SK-N-SH treated with all-trans-retinoic acid at 6 μM for 48 hours (cell line): ENCODE measurements around the gene HIF1A.

ENCODE experiments used
- ARNTL ChIP-seq: fragments of 450-650 bp; formaldehyde crosslinking; IDR thresholded peaks from 2 replicates; pipeline ENCODE4 v1.5.0; 2020; ENCODE audit warnings: low read depth, mild to moderate bottlenecking, moderate library complexity, borderline replicate concordance
- CSDC2 ChIP-seq: fragments of 250-450 bp; sonication (Bioruptor Pico); IDR thresholded peaks from 2 replicates; pipeline ENCODE4 v1.5.0; 2020; ENCODE audit warnings: mild to moderate bottlenecking, moderate library complexity
- ESRRG ChIP-seq: fragments of 250-450 bp; sonication (Bioruptor Pico); IDR thresholded peaks from 2 replicates; pipeline ENCODE4 v1.6.1; 2021; ENCODE audit warnings: mild to moderate bottlenecking
- GLIS3 ChIP-seq: fragments of 250-450 bp; sonication (Bioruptor Pico); IDR thresholded peaks from 2 replicates; pipeline ENCODE4 v1.5.0; 2020; ENCODE audit warnings: mild to moderate bottlenecking, moderate library complexity
- RARB ChIP-seq: fragments of 250-450 bp; sonication (Bioruptor Pico); IDR thresholded peaks from 2 replicates; pipeline ENCODE4 v1.8.0; 2021; ENCODE audit warnings: mild to moderate bottlenecking, moderate library complexity
- ZFP3 ChIP-seq: fragments of 250-450 bp; sonication (Bioruptor Pico); IDR thresholded peaks from 2 replicates; pipeline ENCODE4 v1.5.0; 2020; ENCODE audit warnings: mild to moderate bottlenecking, moderate library complexity
- ZFP30 ChIP-seq: fragments of 450-650 bp; formaldehyde crosslinking; IDR thresholded peaks from 2 replicates; pipeline ENCODE4 v1.5.0; 2022; ENCODE audit warnings: mild to moderate bottlenecking, moderate library complexity
- ZNF70 ChIP-seq: fragments of 450-650 bp; formaldehyde crosslinking; IDR thresholded peaks from 2 replicates; pipeline ENCODE4 v1.5.0; 2020; ENCODE audit warnings: mild to moderate bottlenecking, moderate library complexity
- TF ChIP-seq, protein P1 (sequence below): fragments of 250-450 bp; sonication (Bioruptor Pico); IDR thresholded peaks from 2 replicates; pipeline ENCODE4 v1.5.1; 2021; ENCODE audit warnings: mild to moderate bottlenecking, moderate library complexity
- TF ChIP-seq, protein P2 (sequence below): fragments of 250-450 bp; sonication (Bioruptor Pico); IDR thresholded peaks from 2 replicates; pipeline ENCODE4 v1.5.0; 2020; ENCODE audit warnings: mild to moderate bottlenecking, moderate library complexity
- TF ChIP-seq, protein P3 (sequence below): fragments of 250-450 bp; sonication (Bioruptor Pico); IDR thresholded peaks from 2 replicates; pipeline ENCODE4 v1.5.1; 2020; ENCODE audit warnings: low read depth, mild to moderate bottlenecking, moderate library complexity

DNA sequence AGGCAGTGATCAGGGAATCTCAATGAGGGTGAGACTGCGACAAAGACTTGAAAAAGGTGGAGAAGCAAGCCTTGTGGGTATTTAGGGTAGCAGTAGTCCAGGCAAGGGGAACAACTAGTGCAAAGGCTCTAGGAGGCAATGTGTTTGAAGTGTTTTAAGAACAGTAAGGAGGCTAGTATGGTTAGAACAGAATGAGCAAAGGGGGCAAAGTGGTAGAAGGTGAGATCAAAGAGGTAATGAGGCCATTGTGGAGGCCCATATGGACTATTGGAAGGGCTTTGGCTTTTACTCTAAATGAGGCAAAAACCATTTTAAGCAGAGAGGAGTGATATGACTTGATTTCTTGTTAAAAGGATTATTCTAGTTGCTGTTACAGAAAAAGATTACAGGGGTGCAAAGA lies 16.8 kb downstream of the HIF1A start:
- TF ChIP-seq ZFP3: no peak
- TF ChIP-seq, protein P1, sequence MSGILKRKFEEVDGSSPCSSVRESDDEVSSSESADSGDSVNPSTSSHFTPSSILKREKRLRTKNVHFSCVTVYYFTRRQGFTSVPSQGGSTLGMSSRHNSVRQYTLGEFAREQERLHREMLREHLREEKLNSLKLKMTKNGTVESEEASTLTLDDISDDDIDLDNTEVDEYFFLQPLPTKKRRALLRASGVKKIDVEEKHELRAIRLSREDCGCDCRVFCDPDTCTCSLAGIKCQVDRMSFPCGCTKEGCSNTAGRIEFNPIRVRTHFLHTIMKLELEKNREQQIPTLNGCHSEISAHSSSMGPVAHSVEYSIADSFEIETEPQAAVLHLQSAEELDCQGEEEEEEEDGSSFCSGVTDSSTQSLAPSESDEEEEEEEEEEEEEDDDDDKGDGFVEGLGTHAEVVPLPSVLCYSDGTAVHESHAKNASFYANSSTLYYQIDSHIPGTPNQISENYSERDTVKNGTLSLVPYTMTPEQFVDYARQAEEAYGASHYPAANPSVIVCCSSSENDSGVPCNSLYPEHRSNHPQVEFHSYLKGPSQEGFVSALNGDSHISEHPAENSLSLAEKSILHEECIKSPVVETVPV (CRISPR knock-in tag): no peak
- no peak for TF ChIP-seq CSDC2 (CRISPR knock-in tag)
- TF ChIP-seq GLIS3 (CRISPR knock-in tag): no peak
- no peak for TF ChIP-seq RARB
- TF ChIP-seq ZNF70 (CRISPR knock-in tag): no peak
- TF ChIP-seq, protein P2, sequence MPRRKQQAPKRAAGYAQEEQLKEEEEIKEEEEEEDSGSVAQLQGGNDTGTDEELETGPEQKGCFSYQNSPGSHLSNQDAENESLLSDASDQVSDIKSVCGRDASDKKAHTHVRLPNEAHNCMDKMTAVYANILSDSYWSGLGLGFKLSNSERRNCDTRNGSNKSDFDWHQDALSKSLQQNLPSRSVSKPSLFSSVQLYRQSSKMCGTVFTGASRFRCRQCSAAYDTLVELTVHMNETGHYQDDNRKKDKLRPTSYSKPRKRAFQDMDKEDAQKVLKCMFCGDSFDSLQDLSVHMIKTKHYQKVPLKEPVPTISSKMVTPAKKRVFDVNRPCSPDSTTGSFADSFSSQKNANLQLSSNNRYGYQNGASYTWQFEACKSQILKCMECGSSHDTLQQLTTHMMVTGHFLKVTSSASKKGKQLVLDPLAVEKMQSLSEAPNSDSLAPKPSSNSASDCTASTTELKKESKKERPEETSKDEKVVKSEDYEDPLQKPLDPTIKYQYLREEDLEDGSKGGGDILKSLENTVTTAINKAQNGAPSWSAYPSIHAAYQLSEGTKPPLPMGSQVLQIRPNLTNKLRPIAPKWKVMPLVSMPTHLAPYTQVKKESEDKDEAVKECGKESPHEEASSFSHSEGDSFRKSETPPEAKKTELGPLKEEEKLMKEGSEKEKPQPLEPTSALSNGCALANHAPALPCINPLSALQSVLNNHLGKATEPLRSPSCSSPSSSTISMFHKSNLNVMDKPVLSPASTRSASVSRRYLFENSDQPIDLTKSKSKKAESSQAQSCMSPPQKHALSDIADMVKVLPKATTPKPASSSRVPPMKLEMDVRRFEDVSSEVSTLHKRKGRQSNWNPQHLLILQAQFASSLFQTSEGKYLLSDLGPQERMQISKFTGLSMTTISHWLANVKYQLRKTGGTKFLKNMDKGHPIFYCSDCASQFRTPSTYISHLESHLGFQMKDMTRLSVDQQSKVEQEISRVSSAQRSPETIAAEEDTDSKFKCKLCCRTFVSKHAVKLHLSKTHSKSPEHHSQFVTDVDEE (CRISPR knock-in tag): no peak
- TF ChIP-seq, protein P3, sequence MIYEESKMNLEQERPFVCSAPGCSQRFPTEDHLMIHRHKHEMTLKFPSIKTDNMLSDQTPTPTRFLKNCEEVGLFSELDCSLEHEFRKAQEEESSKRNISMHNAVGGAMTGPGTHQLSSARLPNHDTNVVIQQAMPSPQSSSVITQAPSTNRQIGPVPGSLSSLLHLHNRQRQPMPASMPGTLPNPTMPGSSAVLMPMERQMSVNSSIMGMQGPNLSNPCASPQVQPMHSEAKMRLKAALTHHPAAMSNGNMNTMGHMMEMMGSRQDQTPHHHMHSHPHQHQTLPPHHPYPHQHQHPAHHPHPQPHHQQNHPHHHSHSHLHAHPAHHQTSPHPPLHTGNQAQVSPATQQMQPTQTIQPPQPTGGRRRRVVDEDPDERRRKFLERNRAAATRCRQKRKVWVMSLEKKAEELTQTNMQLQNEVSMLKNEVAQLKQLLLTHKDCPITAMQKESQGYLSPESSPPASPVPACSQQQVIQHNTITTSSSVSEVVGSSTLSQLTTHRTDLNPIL (CRISPR knock-in tag): no peak
- TF ChIP-seq ARNTL: no peak
- TF ChIP-seq ZFP30 (CRISPR knock-in tag): no peak
- no peak for TF ChIP-seq ESRRG (CRISPR knock-in tag)
